ENCODE measurements around the gene ELL2.

The ELL2 gene

GRCh38 chr5:95919658-95920057 lies 42.0 kb downstream of the ELL2 start:
- H3K27ac ChIP-seq: no peak overlapping the region
- no peaks in the 10 kb centered on the region for H3K27me3 ChIP-seq (ENCODE audit: control insufficient read depth, insufficient read depth, low read length)
- no peak overlapping the region for H3K9ac ChIP-seq
- no peak overlapping the region for H3K4me2 ChIP-seq (ENCODE audit: low read length)
- no peak overlapping the region for H3K4me3 ChIP-seq (ENCODE audit: low read depth, low read length)
- no peak overlapping the region for H2AFZ ChIP-seq
- no peaks in the 10 kb centered on the region for H3K36me3 ChIP-seq (ENCODE audit: control insufficient read depth, insufficient read depth, low read length)
- TF ChIP-seq CTCF (IDR thresholded peaks at IDR 0.05): no peak
- no peaks in the 10 kb centered on the region for H3K9me3 ChIP-seq (ENCODE audit: control insufficient read depth, low read length)
- no peaks in the 10 kb centered on the region for H3K4me1 ChIP-seq
- H3K79me2 ChIP-seq: peaks cover 8% of the 10 kb centered on the region

- Histone ChIP-seq H3K4me1 (no peaks in the 10 kb centered on the region), H3K79me2 (peaks cover 3% of the 10 kb centered on the region), H3K36me3 (ENCODE audit: control insufficient read depth, insufficient read depth, low read length) (no peaks in the 10 kb centered on the region), H3K9ac (no peak overlapping the region), H3K4me2 (ENCODE audit: low read length) (no peak overlapping the region), H2AFZ (no peak overlapping the region), H3K27ac (no peak overlapping the region), H3K27me3 (ENCODE audit: control insufficient read depth, insufficient read depth, low read length) (no peaks in the 10 kb centered on the region), H3K4me3 (ENCODE audit: low read depth, low read length) (no peak overlapping the region), H3K9me3 (ENCODE audit: control insufficient read depth, low read length) (no peaks in the 10 kb centered on the region)
- no peak for TF ChIP-seq CTCF (IDR thresholded peaks at IDR 0.05)
These were observed 43.1 kb downstream of the ELL2 start for GRCh38 chr5:95918421-95919006.

DNA sequence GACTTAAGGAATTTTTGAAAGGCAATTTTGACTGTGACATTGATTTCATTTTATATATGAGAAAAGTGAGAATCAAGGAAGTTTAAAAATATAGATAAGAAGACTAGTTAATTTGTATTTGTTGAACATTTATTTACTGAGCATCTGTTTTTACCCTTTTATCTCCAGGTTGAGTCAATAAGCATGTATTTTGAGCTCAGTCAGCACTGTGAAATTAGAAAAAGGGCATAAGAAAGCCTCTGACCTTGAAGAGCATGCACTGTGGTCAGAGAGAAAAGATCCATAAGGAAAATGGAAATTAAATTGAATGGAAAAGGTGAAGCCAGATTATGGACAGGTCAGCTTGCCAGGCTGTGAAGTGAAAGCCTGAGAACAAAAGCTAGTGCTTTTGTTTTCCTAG lies 44.4 kb downstream of the ELL2 start:
- TF ChIP-seq CTCF (IDR thresholded peaks at IDR 0.05): no peak

GRCh38 chr5:95916687-95917085 lies 45.0 kb downstream of the ELL2 start:
- Histone ChIP-seq H3K4me1 (no peaks in the 10 kb centered on the region), H3K27ac (no peak overlapping the region), H2AFZ (no peak overlapping the region), H3K27me3 (ENCODE audit: control insufficient read depth, insufficient read depth, low read length) (no peaks in the 10 kb centered on the region), H3K9ac (no peak overlapping the region), H3K9me3 (ENCODE audit: control insufficient read depth, low read length) (no peaks in the 10 kb centered on the region), H3K4me3 (ENCODE audit: low read depth, low read length) (no peak overlapping the region), H3K4me2 (ENCODE audit: low read length) (no peak overlapping the region), H3K79me2 (no peaks in the 10 kb centered on the region), H3K36me3 (ENCODE audit: control insufficient read depth, insufficient read depth, low read length) (no peaks in the 10 kb centered on the region)
- TF ChIP-seq CTCF (IDR thresholded peaks at IDR 0.05): no peak

More for the DNA sequence above, 44.4 kb downstream of the ELL2 start:
- no peaks in the 10 kb centered on the region for H3K36me3 ChIP-seq (ENCODE audit: control insufficient read depth, insufficient read depth, low read length)
- H3K79me2 ChIP-seq: no peaks in the 10 kb centered on the region
- no peak overlapping the region for H3K9ac ChIP-seq
- H3K4me3 ChIP-seq (ENCODE audit: low read depth, low read length): no peak overlapping the region
- no peak overlapping the region for H3K27ac ChIP-seq
- no peak overlapping the region for H2AFZ ChIP-seq
- no peaks in the 10 kb centered on the region for H3K9me3 ChIP-seq (ENCODE audit: control insufficient read depth, low read length)
- no peaks in the 10 kb centered on the region for H3K4me1 ChIP-seq
- no peak overlapping the region for H3K4me2 ChIP-seq (ENCODE audit: low read length)
- H3K27me3 ChIP-seq (ENCODE audit: control insufficient read depth, insufficient read depth, low read length): no peaks in the 10 kb centered on the region

DNA sequence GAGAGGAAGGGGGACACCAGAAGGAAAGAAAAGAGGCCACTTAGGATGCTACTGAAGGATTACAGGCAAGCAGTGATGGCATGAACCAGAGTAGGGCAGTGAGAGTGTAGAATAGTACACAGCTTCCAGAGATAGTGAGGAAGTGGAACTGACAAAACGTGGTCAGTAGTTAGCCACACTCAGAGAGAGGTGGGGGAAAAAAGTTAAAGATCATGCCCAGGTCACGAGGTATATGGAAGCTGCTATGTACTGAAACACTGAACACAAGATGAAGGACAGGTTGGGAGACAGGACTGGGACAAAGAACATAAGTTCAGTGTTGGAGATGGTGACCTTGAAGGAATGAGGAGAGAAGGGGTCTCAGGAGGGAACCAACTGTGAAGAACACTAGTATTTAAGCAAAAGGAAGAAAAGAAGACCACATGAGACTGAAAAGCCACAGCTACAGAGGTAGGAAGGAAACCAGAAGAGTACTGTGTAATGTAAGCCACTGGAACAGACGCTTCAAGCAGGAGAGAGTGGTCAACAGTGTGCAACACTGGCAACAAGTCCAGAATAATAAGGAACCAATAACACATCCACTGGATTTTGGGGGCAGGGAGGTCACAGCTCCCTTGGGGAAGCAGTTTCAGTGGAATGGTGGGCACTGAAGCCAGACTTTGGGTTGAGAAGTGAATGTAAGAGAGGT lies 45.5 kb downstream of the ELL2 start:
- Histone ChIP-seq H3K4me2 (ENCODE audit: low read length) (no peak overlapping the region), H3K27me3 (ENCODE audit: control insufficient read depth, insufficient read depth, low read length) (no peaks in the 10 kb centered on the region), H3K9ac (no peak overlapping the region), H2AFZ (no peak overlapping the region), H3K36me3 (ENCODE audit: control insufficient read depth, insufficient read depth, low read length) (no peaks in the 10 kb centered on the region), H3K4me3 (ENCODE audit: low read depth, low read length) (no peak overlapping the region), H3K27ac (no peak overlapping the region), H3K9me3 (ENCODE audit: control insufficient read depth, low read length) (no peaks in the 10 kb centered on the region), H3K4me1 (no peaks in the 10 kb centered on the region), H3K79me2 (no peaks in the 10 kb centered on the region)
- no peak for TF ChIP-seq CTCF (IDR thresholded peaks at IDR 0.05)

Data from parathyroid adenoma (tissue), 2 donors.